Pancreas (tissue), 10 donors: ENCODE data around the gene VAMP3. TPM values are rescaled to one million over a fixed set of nuclear protein-coding genes. Genes with fewer than 3 reads are reported as not detected.

Experiments
- ATAC-seq, 4 donors: fragments of 200-7000 bp; cut with Tn5 transposase; one replicate each; pipeline versions ENCODE4 v1.8.0 to v1.9.1; 2020; ENCODE audit warnings: mild to moderate bottlenecking in 4 of 4, moderate library complexity in 4 of 4
- DNase-seq, 6 donors: peaks; one replicate each; pipeline ENCODE4 v3.0.0-alpha.2; 2020
- FAIRE-seq: peaks from 2 replicates; lab custom pipeline; 2012; peaks lifted over from hg19 to GRCh38; lab: Jason Lieb, UNC
- H3K27ac ChIP-seq, 4 donors: fragments of 200-600 bp; sonication (generic); 1 replicate in 3 of 4; 2 replicates in 1 of 4; pipeline versions ENCODE4 v1.5.0 to v1.8.0; 2020
- H3K27me3 ChIP-seq, 4 donors: fragments of 200-600 bp; one replicate each; pipeline ENCODE4 v1.8.0; 2021
- H3K36me3 ChIP-seq, 3 donors: fragments of 200-600 bp; sonication (generic) in 1 of 3; one replicate each; pipeline versions ENCODE4 v1.5.0 to v1.8.0; 2020 to 2021
- H3K4me1 ChIP-seq, 3 donors: fragments of 200-600 bp; one replicate each; pipeline ENCODE4 v1.8.0; 2021
- H3K4me3 ChIP-seq, 4 donors: fragments of 200-600 bp; sonication (generic) in 2 of 4; one replicate each; pipeline versions ENCODE4 v1.5.0 to v1.8.0; 2020 to 2021
- H3K9me3 ChIP-seq, 4 donors: fragments of 200-600 bp; one replicate each; pipeline ENCODE4 v1.8.0; 2021
- WGBS, 2 donors: extraction: QIAGEN DNeasy Blood & Tissue Kit; methylation state at CpG; one replicate each; pipeline ENCODE4 v1.1.7; 2013; 5-methylcytosine and 5-hydroxymethylcytosine counted together
- intact Hi-C, 3 donors: fragments of 100-400 bp; cut with DNase I; formaldehyde crosslinking; loops; one replicate each; pipeline versions ENCODE4 v1.11.1 to v1.14.2; 2022
- polyA plus RNA-seq, 2 donors: library from polyadenylated mRNA; stranded (reverse); fragments of 200-250 nt; gene quantifications; one replicate each; pipeline ENCODE4 v1.2.3, GENCODE V29; 2013
- total RNA-seq, 6 donors: library from RNA; stranded (reverse); fragmentation: NEBNext Ultra II Directional in 4 of 6; extraction: Animal tissue kit (Norgen Biotek cat#: 25700) in 4 of 6; gene quantifications; one replicate each; pipeline versions ENCODE4 v1.2.1 to v1.2.4, GENCODE V29; 2021 to 2023
- TF ChIP-seq, protein P1 (sequence below), 4 donors: fragments of 200-600 bp; sonication (generic) in 3 of 4; IDR thresholded peaks; one replicate each; pipeline versions ENCODE4 v1.5.0 to v1.8.0; 2021; ENCODE audit warnings: antibody characterized with exemption in 4 of 4
- donor health status: healthy with polysubstance abuse.
- donor health status: DM: no; HTN: no; CAD: no; lungs with moderate emphysema.
- donor health status: DM: no; HTN: no; CAD: no.
- donor health status: control.
- donor health status: control.
- donor health status: Bipolar disorder and iron deficiency.
- donor health status: DM: yes; HTN: yes; CAD: no.
- donor health status: DM: no; HTN: no; CAD: no.
- donor health status: DM: no; HTN: no; CAD: no.
- donor health status: DM: yes; HTN: yes; CAD: no.

VAMP3 gene
- total and polyA plus RNA-seq, 8 donors, result 11.7 to 39.1 (median 22.0) TPM

- Histone ChIP-seq H3K4me3 (no peak overlapping the region), H3K36me3 (peaks cover 0 to 70% (median 10%) of the 10 kb centered on the region in 3 donors), H3K9me3 (no peaks in the 10 kb centered on the region), H3K27me3 (no peaks in the 10 kb centered on the region), H3K27ac (no peak overlapping the region), H3K4me1 (no peaks in the 10 kb centered on the region)
- intact Hi-C loops, result no loop called here
- WGBS, 2 donors, result 94% methylated on average over 13 of the region's 13 CpGs
- no peak for FAIRE-seq
- ATAC-seq, result no peak
- TF ChIP-seq, protein P1, sequence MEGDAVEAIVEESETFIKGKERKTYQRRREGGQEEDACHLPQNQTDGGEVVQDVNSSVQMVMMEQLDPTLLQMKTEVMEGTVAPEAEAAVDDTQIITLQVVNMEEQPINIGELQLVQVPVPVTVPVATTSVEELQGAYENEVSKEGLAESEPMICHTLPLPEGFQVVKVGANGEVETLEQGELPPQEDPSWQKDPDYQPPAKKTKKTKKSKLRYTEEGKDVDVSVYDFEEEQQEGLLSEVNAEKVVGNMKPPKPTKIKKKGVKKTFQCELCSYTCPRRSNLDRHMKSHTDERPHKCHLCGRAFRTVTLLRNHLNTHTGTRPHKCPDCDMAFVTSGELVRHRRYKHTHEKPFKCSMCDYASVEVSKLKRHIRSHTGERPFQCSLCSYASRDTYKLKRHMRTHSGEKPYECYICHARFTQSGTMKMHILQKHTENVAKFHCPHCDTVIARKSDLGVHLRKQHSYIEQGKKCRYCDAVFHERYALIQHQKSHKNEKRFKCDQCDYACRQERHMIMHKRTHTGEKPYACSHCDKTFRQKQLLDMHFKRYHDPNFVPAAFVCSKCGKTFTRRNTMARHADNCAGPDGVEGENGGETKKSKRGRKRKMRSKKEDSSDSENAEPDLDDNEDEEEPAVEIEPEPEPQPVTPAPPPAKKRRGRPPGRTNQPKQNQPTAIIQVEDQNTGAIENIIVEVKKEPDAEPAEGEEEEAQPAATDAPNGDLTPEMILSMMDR (IDR thresholded peaks at IDR 0.05), result no peak
- no peak for DNase-seq
Observed at GRCh38 chr1:7809742-7810141, 38.6 kb downstream of the VAMP3 start.

GRCh38 chr1:7810395-7810794, 39.3 kb downstream of the VAMP3 start:
- H3K9me3 ChIP-seq, result no peaks in the 10 kb centered on the region
- 91% methylated on average over 7 of the region's 7 CpGs for WGBS, 2 donors
- FAIRE-seq (no peak), ATAC-seq (no peak), DNase-seq (no peak)
- H3K27ac ChIP-seq, result no peak overlapping the region
- no peaks in the 10 kb centered on the region for H3K4me1 ChIP-seq
- no peaks in the 10 kb centered on the region for H3K27me3 ChIP-seq
- no peak overlapping the region for H3K4me3 ChIP-seq
- intact Hi-C loops, result no loop called here
- TF ChIP-seq, protein P1 (IDR thresholded peaks at IDR 0.05), result no peak
- H3K36me3 ChIP-seq, result peaks cover 0 to 64% (median 5%) of the 10 kb centered on the region in 3 donors

DNA sequence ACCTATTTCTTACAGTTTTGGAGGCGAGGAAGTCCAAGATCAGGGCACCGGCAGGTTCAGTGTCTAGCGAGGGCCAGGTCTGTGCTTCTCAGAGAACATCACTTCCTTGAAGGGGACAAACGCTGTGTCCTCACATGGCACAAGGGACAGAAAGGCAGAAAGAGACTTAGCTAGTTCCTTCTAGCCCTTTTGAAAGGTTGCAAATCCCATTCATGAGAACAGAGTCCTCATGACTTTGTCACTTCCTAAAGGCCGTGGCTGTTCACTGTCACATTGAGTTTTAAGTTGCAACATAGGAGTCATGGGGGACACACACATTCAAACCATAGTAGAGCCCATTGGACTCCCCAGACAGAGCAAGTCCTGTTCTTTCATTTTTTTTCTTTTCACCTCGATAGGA, 40.4 kb downstream of the VAMP3 start:
- no peaks in the 10 kb centered on the region for H3K27me3 ChIP-seq
- no peak overlapping the region for H3K4me3 ChIP-seq
- no peak for FAIRE-seq
- no peaks in the 10 kb centered on the region for H3K4me1 ChIP-seq
- H3K36me3 ChIP-seq, result peaks cover 0 to 56% (median 5%) of the 10 kb centered on the region in 3 donors
- TF ChIP-seq, protein P1 (IDR thresholded peaks at IDR 0.05), result no peak
- H3K27ac ChIP-seq, result no peak overlapping the region
- 93 to 97% methylated on average over 6 of the region's 6 CpGs for WGBS, 2 donors
- H3K9me3 ChIP-seq, result no peaks in the 10 kb centered on the region
- intact Hi-C loops, result no loop called here
- DNase-seq, result no peak
- no peak for ATAC-seq

GRCh38 chr1:7813677-7814373, 42.7 kb downstream of the VAMP3 start:
- H3K27me3 ChIP-seq, result no peaks in the 10 kb centered on the region
- FAIRE-seq (no peak), DNase-seq (no peak), ATAC-seq (no peak)
- intact Hi-C loops, result no loop called here
- H3K4me3 ChIP-seq, result no peak overlapping the region
- H3K27ac ChIP-seq, result no peak overlapping the region
- 94 to 100% methylated on average over 3 of the region's 3 CpGs for WGBS, 2 donors
- TF ChIP-seq, protein P1 (IDR thresholded peaks at IDR 0.05), result no peak
- H3K9me3 ChIP-seq, result no peaks in the 10 kb centered on the region
- H3K4me1 ChIP-seq, result no peaks in the 10 kb centered on the region
- H3K36me3 ChIP-seq, result peaks cover 0 to 52% (median 5%) of the 10 kb centered on the region in 3 donors

DNA sequence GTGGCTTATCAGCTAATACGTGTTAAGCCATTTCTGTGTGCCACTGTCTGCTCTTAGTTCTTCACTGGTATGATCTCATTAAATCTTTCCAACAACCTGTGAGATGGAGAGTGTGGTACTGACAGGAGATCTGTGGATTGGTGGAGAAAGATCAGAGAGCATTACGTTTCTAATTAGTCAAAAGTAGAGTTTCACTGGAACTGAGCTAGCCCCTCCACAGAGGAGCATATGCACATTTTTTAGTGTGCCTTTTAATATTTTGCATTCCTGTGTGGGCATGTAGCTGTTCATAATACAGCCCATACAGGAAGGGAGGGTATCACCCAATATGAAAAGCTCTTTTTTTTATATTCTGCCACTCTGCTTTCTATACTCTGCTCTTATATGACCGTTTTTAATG, 50.2 kb downstream of the VAMP3 start:
- no peaks in the 10 kb centered on the region for H3K4me1 ChIP-seq
- FAIRE-seq, result no peak
- TF ChIP-seq, protein P1 (IDR thresholded peaks at IDR 0.05), result no peak
- ATAC-seq, result no peak
- DNase-seq, result no peak
- peaks cover 0 to 74% (median 7%) of the 10 kb centered on the region in 3 donors for H3K36me3 ChIP-seq
- no peaks in the 10 kb centered on the region for H3K27me3 ChIP-seq
- H3K9me3 ChIP-seq, result no peaks in the 10 kb centered on the region
- H3K27ac ChIP-seq, result no peak overlapping the region
- no peak overlapping the region for H3K4me3 ChIP-seq
- WGBS, 2 donors, result 70 to 80% methylated on average over 3 of the region's 3 CpGs
- intact Hi-C loops, result no loop called here
